Stimulated activated naive B cell treated with anti-CD40 and anti-IgM and Interleukin-4, amounts not matched to agents 10 μg/mL and 1 μg/mL and 100 μg/mL, for 72 hours (primary cell): Measurements from ENCODE around the gene PRAF2.
A peak's percentile ranks its signal among the peaks of the same experiment; 100 is the strongest.

ENCODE experiments used
- ATAC-seq, 2 donors: fragments of 150-1000 bp; cut with Tn5 transposase; replicated peaks; 2 replicates each; pipeline ENCODE4 v1.10.0; 2021; ENCODE audit warnings: moderate library complexity in 1 of 2
- DNase-seq: peaks from one replicate; pipeline ENCODE4 v3.0.0; 2021
- H3K27ac Mint-ChIP-seq: one replicate; pipeline ENCODE4 v1.8.0; 2022; ENCODE audit warnings: mild to moderate bottlenecking, mixed read lengths
- H3K27me3 Mint-ChIP-seq, 2 donors: one replicate each; pipeline ENCODE4 v1.8.0; 2022; ENCODE audit warnings: mixed read lengths in 2 of 2
- H3K36me3 Mint-ChIP-seq, 2 donors: one replicate each; pipeline ENCODE4 v1.8.0; 2022; ENCODE audit warnings: mixed read lengths in 2 of 2, mild to moderate bottlenecking in 1 of 2
- H3K4me1 Mint-ChIP-seq, 2 donors: one replicate each; pipeline ENCODE4 v1.8.0; 2022; ENCODE audit warnings: mixed read lengths in 2 of 2, mild to moderate bottlenecking in 1 of 2
- H3K4me3 Mint-ChIP-seq, 2 donors: one replicate each; pipeline ENCODE4 v1.8.0; 2022; ENCODE audit warnings: mild to moderate bottlenecking in 2 of 2, mixed read lengths in 2 of 2, moderate library complexity in 1 of 2
- H3K9me3 Mint-ChIP-seq, 2 donors: one replicate each; pipeline ENCODE4 v1.8.0; 2022; ENCODE audit warnings: mixed read lengths in 2 of 2, mild to moderate bottlenecking in 1 of 2

The PRAF2 gene

DNA sequence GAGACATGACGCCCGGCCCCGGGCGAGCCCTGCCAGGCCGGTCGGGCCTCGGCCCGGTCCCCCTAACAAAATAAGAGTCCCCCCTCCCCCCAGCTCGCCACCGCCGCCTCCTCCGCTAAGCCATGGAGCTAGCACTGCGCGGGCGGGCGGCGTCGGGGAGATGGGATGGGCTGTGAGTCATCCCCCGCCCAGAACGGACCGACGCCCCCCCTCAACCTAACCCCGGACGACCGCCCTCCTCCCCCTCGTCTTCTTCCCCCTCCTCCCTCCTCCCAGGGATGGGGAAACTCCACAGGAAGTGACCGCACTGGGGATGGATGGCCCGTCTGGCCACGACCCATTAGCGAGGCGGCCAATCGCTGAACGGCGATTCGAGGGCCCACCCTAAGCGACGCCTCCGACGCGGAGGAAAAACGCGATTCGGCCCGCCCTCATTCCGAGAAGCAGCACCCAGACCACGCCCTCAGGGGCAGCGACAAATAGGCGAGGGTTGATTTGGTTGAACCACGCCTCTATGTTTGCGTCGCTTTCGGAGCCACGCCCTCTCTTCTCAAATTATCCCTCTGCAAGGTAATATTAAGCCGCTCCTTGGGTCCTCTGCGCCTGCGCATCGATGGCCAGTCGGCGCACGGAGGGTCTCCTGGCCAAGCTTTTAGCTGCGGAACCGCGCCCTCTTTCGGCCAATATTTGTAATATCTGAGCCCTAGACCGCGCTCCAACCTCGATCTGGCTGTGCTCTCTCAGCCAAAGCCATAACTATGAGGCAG is 30.4 kb downstream of the PRAF2 start, which contains the start of gene TFE3:
TFE3 (minus strand) TSS at position 138 of the 767 bp plus-strand sequence; CDS start at position 7, 131 bp downstream.
- Mint-ChIP-seq H3K27ac (peak within 1 kb of the TSS; percentile 91), H3K27me3 (no peaks in the 10 kb centered on the region), H3K9me3 (no peaks in the 10 kb centered on the region), H3K4me3 (peak within 1 kb of the TSS; percentile 86 to 87), H3K36me3 (peaks cover 13 to 16% of the 10 kb centered on the region in 2 donors), H3K4me1 (peaks cover 26 to 40% of the 10 kb centered on the region in 2 donors)
- ATAC-seq (peak; percentile 91), DNase-seq (peak; percentile 96)

DNA sequence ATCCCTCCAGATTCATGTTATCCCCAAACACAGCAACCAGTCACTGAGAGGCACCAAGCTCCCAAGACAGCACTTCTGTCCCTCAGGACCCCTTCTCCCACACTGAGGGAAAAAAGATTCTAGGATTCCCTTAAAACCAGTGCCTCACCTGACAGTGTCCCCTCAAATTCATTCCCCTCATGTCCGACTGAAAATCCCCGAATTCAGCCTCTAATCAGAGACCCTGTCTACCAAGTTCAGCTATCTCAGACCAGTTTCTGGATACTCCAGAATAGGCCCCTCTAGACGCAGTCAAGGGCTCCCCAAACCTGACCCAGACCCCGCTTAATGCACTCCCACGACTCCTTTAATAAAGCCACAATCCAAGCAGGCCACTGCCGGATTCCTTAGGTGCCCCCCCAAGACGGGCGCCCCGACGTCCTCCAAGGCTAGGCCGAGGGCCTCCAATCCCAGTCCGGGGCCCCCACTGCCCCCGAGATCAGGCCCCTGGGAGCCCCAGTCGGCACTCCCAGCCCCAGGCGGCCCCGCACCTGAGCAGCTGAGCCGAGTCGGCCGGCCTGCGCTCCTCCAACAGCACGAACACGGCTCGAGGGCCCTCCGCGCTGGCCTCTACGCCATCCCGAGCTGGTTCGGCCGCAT is 31.1 kb downstream of the PRAF2 start:
- DNase-seq (no peak), ATAC-seq (no peak)
- Mint-ChIP-seq H3K9me3 (no peaks in the 10 kb centered on the region), H3K4me3 (peak overlapping the region; percentile 86 to 87), H3K4me1 (peaks cover 28 to 40% of the 10 kb centered on the region in 2 donors), H3K27me3 (no peaks in the 10 kb centered on the region), H3K36me3 (peaks cover 15 to 20% of the 10 kb centered on the region in 2 donors), H3K27ac (peak overlapping the region; percentile 91)

DNA sequence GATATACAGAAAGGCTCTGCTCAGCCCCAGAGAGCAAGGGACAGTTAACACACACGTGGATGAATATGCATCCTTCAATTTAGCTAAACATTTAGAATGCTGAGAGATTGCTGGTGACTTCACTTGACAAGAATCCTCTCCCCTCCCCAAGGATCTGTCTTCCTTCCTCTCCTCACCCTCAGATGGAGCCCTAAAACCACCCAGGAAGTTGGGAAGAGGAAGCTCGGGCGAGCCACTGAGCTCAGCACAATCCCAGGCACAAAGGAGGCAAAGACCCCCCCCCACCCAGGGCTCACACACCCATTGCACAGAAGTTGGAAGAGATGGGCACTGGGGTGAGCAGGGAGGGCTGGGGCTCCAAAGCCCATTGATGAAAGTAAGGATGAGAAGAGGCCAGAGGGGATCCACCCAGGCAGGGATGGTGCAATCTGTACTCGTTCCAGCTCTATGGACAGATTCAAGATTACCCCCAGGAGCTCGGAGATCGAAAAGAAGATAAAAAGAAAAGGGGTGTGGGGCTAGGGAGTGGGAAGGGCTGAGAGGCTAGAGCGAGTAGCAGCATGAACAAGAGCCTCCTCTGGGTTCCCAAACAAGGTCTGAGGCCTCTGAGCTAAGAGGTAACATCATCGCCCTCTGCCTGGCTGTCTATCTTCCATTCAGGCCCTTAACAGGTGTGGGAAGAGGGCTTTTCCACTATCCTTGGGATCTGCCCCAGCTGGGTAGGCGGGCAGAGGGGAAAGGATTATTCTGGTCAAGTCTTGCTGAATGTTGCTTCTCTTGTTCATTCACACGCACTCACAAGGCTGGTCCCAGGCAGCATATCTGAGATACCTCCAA is 31.8 kb downstream of the PRAF2 start:
- Mint-ChIP-seq H3K27ac (peak overlapping the region; percentile 91), H3K4me3 (peak overlapping the region; percentile 86 to 87), H3K27me3 (no peaks in the 10 kb centered on the region), H3K4me1 (peaks cover 29 to 40% of the 10 kb centered on the region in 2 donors), H3K36me3 (peaks cover 16 to 22% of the 10 kb centered on the region in 2 donors), H3K9me3 (no peaks in the 10 kb centered on the region)
- DNase-seq, result no peak
- no peak for ATAC-seq

DNA sequence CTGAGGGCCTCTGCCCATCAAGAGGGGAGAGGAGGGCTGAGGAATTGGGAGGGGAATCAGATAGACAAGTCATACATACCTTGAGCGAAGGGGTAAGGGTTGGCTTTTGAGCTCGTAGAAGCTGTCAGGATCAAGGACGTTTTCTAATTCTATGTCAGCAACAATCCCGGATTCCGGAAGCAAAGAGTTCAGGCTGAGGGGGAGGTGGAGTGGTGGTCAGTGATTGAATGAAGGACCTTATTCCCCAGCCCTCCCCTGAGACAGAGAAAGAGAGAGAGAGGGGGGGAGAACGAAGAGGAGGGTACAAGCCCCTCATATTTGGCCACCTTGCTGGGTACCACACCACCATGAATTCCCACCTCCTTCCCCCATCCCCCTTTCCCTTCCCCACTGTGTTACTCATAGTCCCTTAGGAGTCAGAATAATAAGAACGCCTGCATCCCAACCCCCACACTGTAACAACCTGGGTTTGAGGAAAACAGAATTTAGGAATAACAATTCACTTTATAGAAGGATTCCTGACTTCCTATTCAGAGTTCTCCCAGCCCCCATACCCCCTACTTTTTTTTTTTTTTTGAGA is 33.3 kb downstream of the PRAF2 start:
- peak overlapping the region; percentile 92 for H3K27ac Mint-ChIP-seq
- H3K4me3 Mint-ChIP-seq, result peak overlapping the region; percentile 50 to 63
- ATAC-seq, result no peak

DNA sequence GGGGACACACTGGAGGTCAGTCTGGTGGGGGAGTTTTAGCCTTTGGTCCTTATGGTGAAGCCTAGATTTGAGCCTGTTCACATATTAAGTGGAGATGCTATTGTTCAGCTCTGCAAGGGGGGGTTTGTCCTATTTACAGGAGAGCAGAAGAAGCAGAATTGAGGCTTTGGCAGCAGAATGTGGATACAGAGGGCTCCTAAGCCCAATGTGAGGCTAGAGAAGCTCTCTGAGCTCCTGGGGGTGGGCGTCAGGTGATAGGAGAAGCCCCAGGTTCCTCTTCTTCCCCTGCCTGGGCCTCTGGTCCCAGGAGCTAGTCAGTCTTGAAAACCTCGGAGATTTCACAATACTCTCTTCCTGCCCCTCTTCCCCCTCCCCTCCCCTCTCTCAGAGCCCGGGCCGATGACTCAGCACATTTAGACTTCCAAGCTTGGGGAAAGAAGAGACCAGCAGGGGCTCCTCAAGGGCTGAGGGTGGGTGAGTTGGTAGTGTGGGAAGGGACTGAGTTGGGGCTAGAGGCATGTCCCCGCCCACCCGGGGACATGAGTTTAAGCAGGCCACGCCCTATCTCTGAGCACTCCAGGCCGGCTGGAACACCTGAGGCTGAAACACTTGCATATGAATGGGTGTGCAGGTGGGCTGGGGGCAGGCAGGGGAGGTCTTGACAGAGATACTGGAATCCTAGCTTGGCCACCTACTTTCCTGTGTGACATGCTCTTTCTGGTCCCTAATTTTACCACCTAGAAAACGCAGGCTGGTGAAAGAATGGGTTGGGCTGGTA is 34.0 kb downstream of the PRAF2 start:
- Mint-ChIP-seq H3K4me3 (peak overlapping the region; percentile 53 to 63), H3K27me3 (no peaks in the 10 kb centered on the region), H3K27ac (peak overlapping the region; percentile 92), H3K9me3 (no peaks in the 10 kb centered on the region), H3K36me3 (peaks cover 16 to 24% of the 10 kb centered on the region in 2 donors), H3K4me1 (peaks cover 29 to 40% of the 10 kb centered on the region in 2 donors)
- DNase-seq (no peak), ATAC-seq (no peak)

More for the DNA sequence above, 33.3 kb downstream of the PRAF2 start:
- H3K27me3 Mint-ChIP-seq, result no peaks in the 10 kb centered on the region
- DNase-seq, result no peak
- H3K9me3 Mint-ChIP-seq, result no peaks in the 10 kb centered on the region
- H3K4me1 Mint-ChIP-seq, result peaks cover 29 to 40% of the 10 kb centered on the region in 2 donors
- peaks cover 16 to 22% of the 10 kb centered on the region in 2 donors for H3K36me3 Mint-ChIP-seq

DNA sequence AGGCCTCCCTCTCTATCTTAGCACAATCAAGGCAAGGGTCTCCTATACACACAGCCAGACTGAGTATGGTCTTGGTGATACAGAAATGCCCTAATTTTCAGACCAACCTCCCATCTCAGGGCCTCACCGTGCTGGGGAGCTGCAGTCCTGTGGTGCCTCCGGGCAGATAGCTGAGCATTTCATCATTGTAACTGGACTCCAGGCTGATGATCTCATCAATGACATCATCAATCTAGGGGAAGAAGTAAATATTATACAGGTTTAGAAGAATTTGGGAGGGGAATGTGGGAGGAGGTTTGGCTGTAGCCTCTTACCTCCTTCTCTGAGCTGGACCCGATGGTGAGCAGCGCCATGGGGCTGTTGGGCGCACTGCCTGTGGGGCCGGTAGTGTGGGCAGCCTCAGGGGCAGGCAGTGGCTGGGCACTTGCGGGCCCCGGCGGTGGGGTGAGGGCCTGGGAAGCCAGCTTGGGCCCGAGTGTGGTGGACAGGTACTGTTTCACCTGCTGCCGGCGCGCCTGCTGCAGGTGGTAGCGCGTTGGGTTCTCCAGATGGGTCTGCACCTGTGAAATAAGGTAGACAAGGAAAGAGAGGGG is 35.8 kb downstream of the PRAF2 start:
- ATAC-seq, result no peak
- no peak overlapping the region for H3K4me3 Mint-ChIP-seq
- H3K27ac Mint-ChIP-seq, result peak overlapping the region; percentile 47
- peaks cover 26 to 41% of the 10 kb centered on the region in 2 donors for H3K4me1 Mint-ChIP-seq
- peaks cover 20 to 36% of the 10 kb centered on the region in 2 donors for H3K36me3 Mint-ChIP-seq
- DNase-seq, result no peak
- H3K27me3 Mint-ChIP-seq, result no peaks in the 10 kb centered on the region
- H3K9me3 Mint-ChIP-seq, result no peaks in the 10 kb centered on the region

DNA sequence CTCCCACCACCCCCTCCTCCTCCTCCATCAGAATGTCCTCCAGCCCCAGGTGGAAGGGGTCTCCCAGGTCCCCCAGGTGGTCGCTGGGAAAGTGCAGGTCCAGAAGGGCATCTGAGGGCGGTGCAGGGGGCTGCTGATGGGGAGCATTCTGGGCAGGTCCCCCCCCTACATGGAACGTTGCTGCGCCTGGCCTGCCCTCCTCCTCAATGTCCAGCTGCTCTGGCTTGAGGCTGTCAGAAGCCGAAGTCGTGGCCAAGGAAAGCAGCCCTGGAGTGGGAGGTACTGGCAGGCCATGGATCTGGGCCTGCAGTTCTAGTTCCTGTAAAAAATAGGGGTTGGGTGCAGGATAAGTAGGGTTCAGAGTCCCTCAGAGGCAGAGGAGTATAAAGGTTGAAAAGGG is 43.5 kb downstream of the PRAF2 start:
- H3K9me3 Mint-ChIP-seq, result no peaks in the 10 kb centered on the region
- H3K4me1 Mint-ChIP-seq, result peaks cover 1 to 12% of the 10 kb centered on the region in 2 donors
- H3K4me3 Mint-ChIP-seq, result no peak overlapping the region
- DNase-seq, result no peak
- no peaks in the 10 kb centered on the region for H3K27me3 Mint-ChIP-seq
- peaks cover 12 to 27% of the 10 kb centered on the region in 2 donors for H3K36me3 Mint-ChIP-seq
- ATAC-seq, result no peak
- H3K27ac Mint-ChIP-seq, result no peak overlapping the region

DNA sequence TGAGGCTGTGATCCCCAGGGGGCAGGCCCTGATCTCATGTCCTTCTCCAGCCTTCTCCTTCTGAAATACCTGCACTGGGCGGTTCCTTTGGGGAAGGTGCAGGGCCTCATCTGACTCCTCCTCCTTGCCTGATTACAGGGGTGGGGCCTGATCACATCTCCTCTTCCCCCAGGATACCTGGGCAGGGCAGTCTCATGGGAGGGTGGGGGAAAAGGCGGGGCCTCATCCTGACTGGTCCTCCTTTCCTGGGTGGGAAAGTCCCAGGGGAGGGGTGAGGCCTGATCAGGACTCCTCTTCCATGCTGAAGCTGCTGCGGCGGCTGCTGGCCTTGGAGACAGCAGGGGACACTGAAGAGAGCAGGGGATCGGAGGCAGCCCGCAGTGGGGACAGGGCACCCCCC is 43.9 kb downstream of the PRAF2 start:
- H3K9me3 Mint-ChIP-seq, result no peaks in the 10 kb centered on the region

More for the DNA sequence above, 43.9 kb downstream of the PRAF2 start:
- H3K27ac Mint-ChIP-seq, result no peak overlapping the region
- ATAC-seq, result no peak
- H3K36me3 Mint-ChIP-seq, result peaks cover 12 to 26% of the 10 kb centered on the region in 2 donors
- no peaks in the 10 kb centered on the region for H3K27me3 Mint-ChIP-seq
- H3K4me1 Mint-ChIP-seq, result peaks cover 1 to 12% of the 10 kb centered on the region in 2 donors
- no peak for DNase-seq
- H3K4me3 Mint-ChIP-seq, result no peak overlapping the region
